ENCODE data around the gene FRMD4A. TPM values are rescaled to one million over a fixed set of nuclear protein-coding genes. Genes with fewer than 3 reads are reported as not detected.

Gene FRMD4A
- total RNA-seq, 1 donor from 2014 or later, result 236 TPM

DNA sequence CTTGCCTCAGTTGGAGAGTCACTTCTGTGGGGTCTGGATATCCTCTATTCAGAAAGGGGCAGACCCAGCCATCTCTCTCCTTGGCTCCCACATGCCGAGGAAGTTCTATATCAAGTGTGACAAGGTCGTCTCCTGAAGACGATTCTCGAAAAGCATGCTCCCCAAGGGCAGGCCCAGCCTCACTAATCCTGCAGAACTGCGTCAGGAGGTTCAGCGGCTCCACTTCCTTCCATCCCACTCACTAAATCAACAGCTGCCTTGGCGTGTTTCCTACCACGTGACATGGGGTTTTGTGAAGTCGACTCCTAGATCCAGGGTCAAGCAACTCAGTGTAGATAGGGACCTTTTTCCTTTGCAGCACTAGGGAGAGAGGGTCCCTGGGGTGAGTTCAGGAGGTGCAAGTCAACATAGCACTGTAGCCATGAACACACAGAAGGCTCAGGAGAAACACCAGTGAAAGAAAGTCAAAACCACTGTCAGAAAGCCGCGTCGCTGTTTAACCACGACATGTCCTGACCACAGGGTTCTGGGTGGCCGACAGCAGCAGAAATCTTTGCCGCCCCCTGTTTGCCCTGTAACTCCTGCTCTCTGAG lies 587.5 kb downstream of the FRMD4A start:
- peaks cover 49% of the 10 kb centered on the region for H3K36me3 Mint-ChIP-seq (ENCODE audit: unreplicated experiment)
- no peaks in the 10 kb centered on the region for H3K9me3 Mint-ChIP-seq (ENCODE audit: unreplicated experiment)
- TF ChIP-seq, protein P1, sequence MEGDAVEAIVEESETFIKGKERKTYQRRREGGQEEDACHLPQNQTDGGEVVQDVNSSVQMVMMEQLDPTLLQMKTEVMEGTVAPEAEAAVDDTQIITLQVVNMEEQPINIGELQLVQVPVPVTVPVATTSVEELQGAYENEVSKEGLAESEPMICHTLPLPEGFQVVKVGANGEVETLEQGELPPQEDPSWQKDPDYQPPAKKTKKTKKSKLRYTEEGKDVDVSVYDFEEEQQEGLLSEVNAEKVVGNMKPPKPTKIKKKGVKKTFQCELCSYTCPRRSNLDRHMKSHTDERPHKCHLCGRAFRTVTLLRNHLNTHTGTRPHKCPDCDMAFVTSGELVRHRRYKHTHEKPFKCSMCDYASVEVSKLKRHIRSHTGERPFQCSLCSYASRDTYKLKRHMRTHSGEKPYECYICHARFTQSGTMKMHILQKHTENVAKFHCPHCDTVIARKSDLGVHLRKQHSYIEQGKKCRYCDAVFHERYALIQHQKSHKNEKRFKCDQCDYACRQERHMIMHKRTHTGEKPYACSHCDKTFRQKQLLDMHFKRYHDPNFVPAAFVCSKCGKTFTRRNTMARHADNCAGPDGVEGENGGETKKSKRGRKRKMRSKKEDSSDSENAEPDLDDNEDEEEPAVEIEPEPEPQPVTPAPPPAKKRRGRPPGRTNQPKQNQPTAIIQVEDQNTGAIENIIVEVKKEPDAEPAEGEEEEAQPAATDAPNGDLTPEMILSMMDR (IDR thresholded peaks at IDR 0.05), result no peak
- no peak for DNase-seq (ENCODE audit: extremely low spot score, unreplicated experiment)
- H3K27ac Mint-ChIP-seq (ENCODE audit: unreplicated experiment), result no peak overlapping the region
- H3K27me3 Mint-ChIP-seq (ENCODE audit: unreplicated experiment), result no peaks in the 10 kb centered on the region
- peaks cover 9% of the 10 kb centered on the region for H3K4me1 Mint-ChIP-seq (ENCODE audit: unreplicated experiment)
- H3K4me3 Mint-ChIP-seq (ENCODE audit: unreplicated experiment), result no peak overlapping the region

DNA sequence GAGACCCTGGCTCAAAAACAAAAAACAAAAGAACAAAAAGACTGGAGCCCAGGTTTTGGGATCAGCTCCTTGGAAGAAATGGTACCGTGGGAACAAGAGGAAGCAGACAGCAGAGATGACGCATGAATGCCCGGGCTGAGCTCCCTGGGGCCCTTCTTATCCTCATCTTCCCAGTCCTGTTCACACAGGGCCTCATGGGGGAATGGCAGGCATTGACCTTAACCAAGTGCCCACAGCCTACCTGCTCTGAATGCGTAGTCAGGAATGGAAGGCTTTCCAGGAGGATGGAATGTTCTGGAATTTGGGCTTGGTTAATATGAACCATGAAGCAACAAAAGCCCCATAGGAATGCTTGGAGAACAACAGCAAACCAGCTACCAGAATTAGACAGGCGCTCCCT lies 589.3 kb downstream of the FRMD4A start:
- Mint-ChIP-seq H3K4me3 (ENCODE audit: unreplicated experiment) (no peak overlapping the region), H3K27ac (ENCODE audit: unreplicated experiment) (peak overlapping the region; percentile 50), H3K4me1 (ENCODE audit: unreplicated experiment) (peaks cover 2% of the 10 kb centered on the region), H3K27me3 (ENCODE audit: unreplicated experiment) (no peaks in the 10 kb centered on the region), H3K36me3 (ENCODE audit: unreplicated experiment) (peaks cover 58% of the 10 kb centered on the region), H3K9me3 (ENCODE audit: unreplicated experiment) (no peaks in the 10 kb centered on the region)
- TF ChIP-seq, protein P1 (IDR thresholded peaks at IDR 0.05), result no peak
- DNase-seq (ENCODE audit: extremely low spot score, unreplicated experiment), result no peak

DNA sequence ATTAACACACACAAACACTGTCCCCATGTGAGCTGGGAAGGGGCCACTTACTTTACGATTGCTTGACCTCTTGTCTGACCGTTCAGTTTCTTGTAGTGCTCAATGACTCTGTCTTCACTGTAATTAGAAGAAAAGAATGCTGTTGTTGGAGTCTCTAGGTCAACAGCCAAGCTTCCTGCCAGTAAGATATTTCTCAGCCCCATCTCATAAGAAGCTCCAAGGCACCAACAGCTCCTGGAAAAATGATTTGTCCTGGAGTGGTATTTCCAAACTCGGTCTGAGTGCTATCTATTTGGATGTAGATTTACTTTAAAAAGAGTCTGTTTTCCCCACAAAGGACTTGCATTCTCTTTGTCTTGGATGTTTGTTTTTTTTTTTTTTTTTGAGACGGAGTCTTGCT lies 590.3 kb downstream of the FRMD4A start:
- Mint-ChIP-seq H3K4me3 (ENCODE audit: unreplicated experiment) (no peak overlapping the region), H3K27me3 (ENCODE audit: unreplicated experiment) (no peaks in the 10 kb centered on the region), H3K4me1 (ENCODE audit: unreplicated experiment) (no peaks in the 10 kb centered on the region), H3K36me3 (ENCODE audit: unreplicated experiment) (peaks cover 57% of the 10 kb centered on the region), H3K9me3 (ENCODE audit: unreplicated experiment) (no peaks in the 10 kb centered on the region), H3K27ac (ENCODE audit: unreplicated experiment) (no peak overlapping the region)
- TF ChIP-seq, protein P1 (IDR thresholded peaks at IDR 0.05), result no peak
- DNase-seq (ENCODE audit: extremely low spot score, unreplicated experiment), result no peak

DNA sequence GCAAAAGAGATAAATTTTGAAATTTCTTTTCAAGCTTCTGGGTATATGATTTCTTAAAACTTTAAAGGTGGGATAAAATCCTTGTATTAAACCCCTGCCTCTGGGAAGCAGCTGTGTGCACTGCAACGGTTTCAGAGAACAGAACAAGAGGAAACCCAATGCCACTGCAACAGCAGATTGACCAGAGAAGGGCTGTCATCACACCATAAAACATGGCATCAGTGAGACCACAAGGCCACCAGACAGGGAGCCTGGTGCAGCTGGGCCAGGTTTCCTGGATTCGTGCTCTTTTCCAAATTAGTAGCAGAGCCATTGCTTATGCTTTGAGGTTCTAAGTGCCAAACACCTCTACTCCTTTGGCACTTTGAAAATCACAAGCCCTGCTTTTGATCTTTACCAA lies 591.5 kb downstream of the FRMD4A start:
- TF ChIP-seq, protein P1 (IDR thresholded peaks at IDR 0.05), result no peak
- peaks cover 58% of the 10 kb centered on the region for H3K36me3 Mint-ChIP-seq (ENCODE audit: unreplicated experiment)
- H3K9me3 Mint-ChIP-seq (ENCODE audit: unreplicated experiment), result no peaks in the 10 kb centered on the region
- no peak overlapping the region for H3K27ac Mint-ChIP-seq (ENCODE audit: unreplicated experiment)
- no peaks in the 10 kb centered on the region for H3K4me1 Mint-ChIP-seq (ENCODE audit: unreplicated experiment)
- H3K27me3 Mint-ChIP-seq (ENCODE audit: unreplicated experiment), result no peaks in the 10 kb centered on the region
- DNase-seq (ENCODE audit: extremely low spot score, unreplicated experiment), result no peak
- H3K4me3 Mint-ChIP-seq (ENCODE audit: unreplicated experiment), result no peak overlapping the region

DNA sequence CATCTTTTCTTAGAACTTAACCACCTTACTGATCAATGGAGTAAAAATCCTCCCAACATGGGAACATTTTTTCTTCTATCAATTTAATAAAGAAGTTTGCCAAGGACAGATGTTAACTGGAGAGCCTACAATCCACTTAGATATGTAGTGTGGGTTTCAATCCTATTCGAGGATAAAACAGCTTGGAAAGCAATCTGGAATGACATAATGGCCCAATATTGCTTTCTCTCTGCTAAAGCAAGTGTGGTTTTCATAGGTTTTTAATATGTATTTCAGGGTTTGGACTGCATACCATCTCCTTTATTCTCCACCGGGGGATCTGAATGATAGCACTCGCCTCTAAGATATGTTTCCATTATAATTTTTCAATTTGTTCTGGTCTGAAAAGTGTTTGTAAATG lies 594.2 kb downstream of the FRMD4A start:
- Mint-ChIP-seq H3K36me3 (ENCODE audit: unreplicated experiment) (peaks cover 63% of the 10 kb centered on the region), H3K27ac (ENCODE audit: unreplicated experiment) (no peak overlapping the region), H3K27me3 (ENCODE audit: unreplicated experiment) (no peaks in the 10 kb centered on the region), H3K4me1 (ENCODE audit: unreplicated experiment) (no peaks in the 10 kb centered on the region), H3K9me3 (ENCODE audit: unreplicated experiment) (no peaks in the 10 kb centered on the region), H3K4me3 (ENCODE audit: unreplicated experiment) (no peak overlapping the region)
- TF ChIP-seq, protein P1 (IDR thresholded peaks at IDR 0.05), result no peak
- DNase-seq (ENCODE audit: extremely low spot score, unreplicated experiment), result no peak

Measured in osteocyte (in vitro differentiated cells).